ENCODE data around the gene ZBED6.
"Not testable (repeated sequence)": the region's sequence is repeated elsewhere in the genome, so short reads cannot be mapped to it uniquely, and the experiment has no call there.

Gene ZBED6

DNA sequence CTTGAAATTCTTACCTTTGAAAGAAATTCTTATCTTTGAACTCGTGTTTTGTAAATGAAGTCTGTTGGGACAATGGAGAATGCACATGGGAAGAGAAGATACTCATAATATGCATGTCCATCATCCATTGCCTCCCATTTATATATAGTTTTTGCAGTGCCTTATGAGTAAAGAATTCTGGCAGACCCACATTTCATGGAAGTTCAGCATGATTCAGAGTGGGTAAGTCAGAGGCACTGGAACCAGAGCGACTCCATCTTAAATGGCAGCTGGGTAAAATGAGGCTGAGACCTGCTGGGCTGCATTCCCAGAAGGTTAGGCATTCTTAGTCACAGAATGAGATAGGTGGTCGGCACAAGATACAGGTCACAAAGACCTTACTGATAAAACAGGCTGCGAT lies 16.6 kb upstream of the ZBED6 start:
- DNase-seq, result no peak

GRCh38 chr1:203781962-203782361 lies 13.5 kb upstream of the ZBED6 start:
- DNase-seq, result no peak

DNA sequence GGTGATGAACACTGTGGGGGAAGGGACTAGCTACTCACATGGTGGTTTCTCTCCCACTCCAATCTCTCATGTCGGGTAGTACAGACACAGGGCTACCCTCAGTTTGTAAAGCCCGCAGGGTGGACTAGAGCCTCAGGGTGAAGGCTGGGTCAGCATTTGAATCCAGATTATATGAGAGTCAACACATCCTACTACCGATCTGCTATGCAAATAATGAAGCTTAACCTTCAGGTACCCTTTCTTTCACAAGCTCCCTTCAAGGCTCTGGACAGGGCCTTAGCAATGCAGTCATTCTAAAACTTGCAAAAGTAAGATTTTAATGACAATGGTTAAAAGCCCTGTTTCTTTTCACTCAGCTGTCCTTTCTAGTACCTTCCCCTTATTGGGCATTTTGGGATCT lies 5.5 kb upstream of the ZBED6 start:
- DNase-seq, result no peak

- DNase-seq, result no peak
Measured at GRCh38 chr1:203791498-203791897, 3.9 kb upstream of the ZBED6 start.

DNA sequence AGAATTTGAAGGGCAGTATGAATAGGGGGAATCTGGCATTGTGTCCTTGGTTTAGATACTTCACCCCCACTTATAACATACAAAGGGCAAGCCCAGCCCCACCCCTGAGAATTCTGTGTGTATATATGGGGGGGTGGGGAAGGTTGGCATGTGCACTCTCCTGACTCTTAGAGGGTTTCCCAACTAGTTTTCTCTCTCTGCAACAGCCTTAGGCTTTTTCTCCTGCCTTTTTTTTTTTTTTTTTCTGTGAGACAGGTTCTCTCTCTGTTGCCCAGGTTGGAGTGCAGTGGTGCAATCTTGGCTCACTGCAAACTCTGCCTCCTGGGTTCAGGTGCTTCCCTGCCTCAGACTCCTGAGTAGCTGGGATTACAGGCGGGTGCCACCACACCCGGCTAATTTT lies 2.9 kb upstream of the ZBED6 start:
- DNase-seq, result no peak

- DNase-seq, result not testable (repeated sequence)
Measured at GRCh38 chr1:203793561-203793960, 1.9 kb upstream of the ZBED6 start.

GRCh38 chr1:203794764-203795440 lies 521 bp upstream of the ZBED6 start:
- DNase-seq, result no peak

GRCh38 chr1:203796236-203796605 lies 798 bp downstream of the ZBED6 start:
- peak; percentile 26 for DNase-seq

DNA sequence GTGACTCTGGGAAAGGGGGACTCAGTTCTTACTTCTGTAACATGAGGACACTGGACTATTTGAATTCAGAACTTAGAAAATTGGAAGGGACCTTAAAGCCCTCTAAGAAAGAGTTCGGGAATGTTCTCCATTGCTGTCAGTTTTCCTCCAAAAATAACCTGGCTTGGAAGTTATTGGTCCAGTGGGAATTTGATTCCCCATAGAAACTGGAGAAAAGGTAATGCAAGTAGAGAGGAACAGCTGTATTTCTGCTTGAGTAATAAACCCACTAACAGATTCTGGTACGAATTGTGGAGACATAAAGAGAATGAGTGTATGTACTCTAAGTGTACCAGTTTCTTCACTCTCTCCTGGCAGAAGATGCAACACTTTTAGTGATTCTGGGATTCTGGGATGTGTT lies 1.8 kb downstream of the ZBED6 start:
- DNase-seq, result no peak

GRCh38 chr1:203797948-203798655 lies 2.7 kb downstream of the ZBED6 start:
- no peak for DNase-seq

DNA sequence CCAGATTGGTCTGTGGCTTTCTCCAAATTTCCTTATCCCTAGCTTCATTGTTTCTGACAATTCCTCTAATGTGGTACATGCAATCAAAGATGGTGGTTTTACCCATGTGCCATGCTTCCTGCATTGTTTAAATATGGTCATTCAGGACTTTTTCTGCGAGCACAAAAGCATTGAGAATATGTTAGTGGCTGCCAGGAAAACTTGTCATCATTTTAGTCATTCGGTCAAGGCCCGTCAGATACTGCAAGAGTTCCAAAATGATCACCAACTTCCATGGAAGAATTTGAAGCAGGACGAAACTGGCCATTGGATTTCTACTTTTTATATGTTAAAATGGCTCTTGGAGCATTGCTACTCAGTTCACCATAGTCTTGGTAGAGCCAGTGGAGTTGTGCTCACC lies 3.7 kb downstream of the ZBED6 start:
- DNase-seq, result no peak

- no peak for DNase-seq
Measured at GRCh38 chr1:203799971-203800370, 4.5 kb downstream of the ZBED6 start.

DNA sequence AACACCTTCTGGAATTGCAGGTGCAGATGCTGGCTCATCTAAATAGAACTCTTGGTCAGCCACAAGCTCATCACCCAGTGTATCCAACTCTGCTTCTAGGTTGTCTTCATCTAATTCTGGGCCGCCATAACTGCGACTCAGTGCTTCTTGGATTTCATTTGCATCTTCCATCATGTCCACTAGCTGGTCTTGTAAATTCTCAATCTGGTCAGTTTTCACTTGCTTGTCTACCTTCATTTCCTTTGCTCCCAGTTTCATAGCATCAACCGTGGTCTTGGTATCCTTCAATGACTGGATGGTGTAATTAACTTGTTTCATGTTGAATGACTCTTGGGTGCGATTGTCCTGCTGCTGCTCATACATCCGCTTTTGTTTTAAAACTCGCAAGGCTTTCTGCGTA lies 10.3 kb downstream of the ZBED6 start:
- no peak for DNase-seq

DNA sequence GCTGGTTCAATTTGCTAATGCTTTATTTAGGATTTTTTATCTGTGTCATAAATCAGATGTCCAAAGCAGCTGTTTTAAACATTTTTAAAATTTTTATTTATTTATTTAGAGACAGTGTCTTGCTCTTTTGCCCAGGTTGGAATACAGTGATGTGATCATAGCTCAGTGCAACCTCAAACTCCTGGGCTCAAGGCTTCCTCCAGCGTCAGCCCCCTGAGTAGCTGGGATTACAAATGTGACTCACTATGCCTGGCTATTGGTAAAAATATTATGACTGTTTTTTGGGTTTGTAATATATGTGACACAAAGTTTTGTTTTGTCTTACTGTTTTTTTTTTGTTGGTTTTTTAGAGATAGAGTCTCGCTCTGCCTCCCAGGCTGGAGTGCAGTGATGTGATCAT lies 11.8 kb downstream of the ZBED6 start:
- no peak for DNase-seq

GRCh38 chr1:203813581-203814341 lies 18.3 kb downstream of the ZBED6 start:
- no peak for DNase-seq

DNA sequence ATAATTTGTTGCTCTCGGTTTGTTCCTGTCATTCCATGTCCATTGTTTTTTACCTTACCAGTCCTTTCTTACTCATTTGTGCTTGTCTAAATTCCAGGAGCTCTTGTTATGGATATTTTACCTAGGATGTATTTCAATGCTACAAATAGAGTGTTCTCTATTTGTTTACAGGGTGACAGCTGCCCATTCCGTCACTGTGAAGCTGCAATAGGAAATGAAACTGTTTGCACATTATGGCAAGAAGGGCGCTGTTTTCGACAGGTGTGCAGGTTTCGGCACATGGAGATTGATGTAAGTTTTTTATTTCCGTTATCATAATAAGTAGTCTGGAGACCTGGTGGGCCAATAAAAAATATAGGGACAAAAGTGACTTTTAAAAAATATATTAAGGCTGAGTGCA lies 23.0 kb downstream of the ZBED6 start:
- DNase-seq, result no peak

DNA sequence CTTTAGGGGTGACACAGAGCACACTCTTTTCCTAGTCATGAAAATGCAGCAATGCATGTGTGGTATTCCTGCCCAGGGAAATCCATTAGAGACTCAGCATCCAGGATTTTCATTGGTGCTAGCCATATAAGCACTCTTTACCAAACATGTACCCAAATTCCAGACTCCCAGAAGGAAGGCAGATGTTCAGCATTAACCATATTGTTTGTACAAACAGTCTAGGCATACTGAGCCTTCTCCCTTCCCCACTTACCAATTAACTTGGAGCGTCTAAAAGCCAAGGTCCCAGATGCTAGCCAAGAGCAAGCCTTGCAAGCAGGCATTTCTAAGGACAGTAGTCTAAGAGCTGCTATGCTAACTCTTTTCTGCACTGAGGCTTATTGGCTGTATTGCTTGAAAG lies 27.9 kb downstream of the ZBED6 start:
- DNase-seq, result no peak

GRCh38 chr1:203826175-203826574 lies 30.8 kb downstream of the ZBED6 start:
- no peak for DNase-seq

DNA sequence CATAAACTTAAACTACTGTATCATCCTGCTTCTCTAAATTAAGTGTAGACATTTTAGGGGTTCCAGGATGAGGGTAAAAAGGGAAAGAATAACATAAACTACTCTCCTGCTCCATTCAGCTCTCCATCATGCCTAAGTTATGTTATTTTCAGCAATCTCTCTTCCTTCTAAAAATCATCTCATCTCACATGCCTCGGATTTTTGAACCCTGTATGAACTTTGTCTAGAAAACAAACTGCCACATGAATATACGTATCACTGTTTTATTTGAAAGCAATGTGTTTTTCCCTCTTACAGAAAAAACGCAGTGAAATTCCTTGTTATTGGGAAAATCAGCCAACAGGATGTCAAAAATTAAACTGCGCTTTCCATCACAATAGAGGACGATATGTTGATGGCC lies 32.6 kb downstream of the ZBED6 start:
- DNase-seq, result no peak

DNA sequence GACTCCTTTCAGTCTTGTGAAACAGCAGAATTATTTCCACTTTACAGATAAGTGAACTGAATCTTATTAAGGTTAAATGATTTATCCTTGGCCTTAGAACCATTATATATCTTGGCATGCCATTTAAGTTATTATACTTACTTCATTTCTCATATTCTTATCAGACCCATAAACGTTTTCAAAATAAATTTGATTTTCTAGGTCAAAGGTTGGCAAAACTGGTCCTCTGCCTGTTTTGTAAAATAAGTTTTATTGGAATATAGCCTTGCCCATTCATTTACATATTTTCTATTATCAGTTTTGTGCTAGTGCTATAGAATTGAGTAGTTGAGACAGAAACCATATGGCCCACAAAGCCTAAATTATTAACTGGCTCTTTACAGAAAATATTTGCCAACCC lies 33.1 kb downstream of the ZBED6 start:
- no peak for DNase-seq

GRCh38 chr1:203829247-203829646 lies 33.8 kb downstream of the ZBED6 start:
- DNase-seq, result not testable (repeated sequence)

- no peak for DNase-seq
Measured at GRCh38 chr1:203835476-203835875, 40.1 kb downstream of the ZBED6 start.

- DNase-seq, result no peak
Measured at GRCh38 chr1:203839081-203839480, 43.7 kb downstream of the ZBED6 start.

- no peak for DNase-seq
Measured at GRCh38 chr1:203840208-203840808, 44.9 kb downstream of the ZBED6 start.

Measured in activated naive CD4-positive, alpha-beta T cell treated with anti-CD3 and anti-CD28 coated beads, Interleukin-2, amount 50 U/mL, for 16 hours (primary cell).